ENCODE data around the gene GNAO1.

GRCh38 chr16:56269811-56270684 is 78.8 kb downstream of the GNAO1 start:
- no peak for TF ChIP-seq CTCF (IDR thresholded peaks at IDR 0.05)
- no peak for TF ChIP-seq POLR2AphosphoS5 (IDR thresholded peaks at IDR 0.05)
